HUES48 (cell line): ENCODE data around the gene SLIT1.

Experiments used
- H3K27ac ChIP-seq: one replicate; pipeline ENCODE4 v1.7.0; 2013; ENCODE audit warnings: low read depth, low read length, inconsistent platforms
- H3K27me3 ChIP-seq: 2 replicates; pipeline ENCODE4 v1.6.1; 2013; ENCODE audit warnings: mild to moderate bottlenecking, low read length; ENCODE audit not compliant: control insufficient read depth, insufficient read depth
- H3K36me3 ChIP-seq: 2 replicates; pipeline ENCODE4 v1.6.1; 2013; ENCODE audit warnings: low read length; ENCODE audit not compliant: control insufficient read depth, insufficient read depth
- H3K4me1 ChIP-seq: 2 replicates; pipeline ENCODE4 v1.6.1; 2013; ENCODE audit warnings: mild to moderate bottlenecking, low read length; ENCODE audit not compliant: control insufficient read depth, insufficient read depth
- H3K4me3 ChIP-seq: 2 replicates; pipeline ENCODE4 v1.5.1; 2013; ENCODE audit warnings: mild to moderate bottlenecking, low read depth, low read length
- H3K9ac ChIP-seq: 2 replicates; pipeline ENCODE4 v1.6.1; 2013; ENCODE audit warnings: mild to moderate bottlenecking, low read depth, low read length, moderate library complexity
- H3K9me3 ChIP-seq: 2 replicates; pipeline ENCODE4 v1.6.1; 2013; ENCODE audit warnings: low read length; ENCODE audit not compliant: control insufficient read depth, insufficient read depth

SLIT1 gene

DNA sequence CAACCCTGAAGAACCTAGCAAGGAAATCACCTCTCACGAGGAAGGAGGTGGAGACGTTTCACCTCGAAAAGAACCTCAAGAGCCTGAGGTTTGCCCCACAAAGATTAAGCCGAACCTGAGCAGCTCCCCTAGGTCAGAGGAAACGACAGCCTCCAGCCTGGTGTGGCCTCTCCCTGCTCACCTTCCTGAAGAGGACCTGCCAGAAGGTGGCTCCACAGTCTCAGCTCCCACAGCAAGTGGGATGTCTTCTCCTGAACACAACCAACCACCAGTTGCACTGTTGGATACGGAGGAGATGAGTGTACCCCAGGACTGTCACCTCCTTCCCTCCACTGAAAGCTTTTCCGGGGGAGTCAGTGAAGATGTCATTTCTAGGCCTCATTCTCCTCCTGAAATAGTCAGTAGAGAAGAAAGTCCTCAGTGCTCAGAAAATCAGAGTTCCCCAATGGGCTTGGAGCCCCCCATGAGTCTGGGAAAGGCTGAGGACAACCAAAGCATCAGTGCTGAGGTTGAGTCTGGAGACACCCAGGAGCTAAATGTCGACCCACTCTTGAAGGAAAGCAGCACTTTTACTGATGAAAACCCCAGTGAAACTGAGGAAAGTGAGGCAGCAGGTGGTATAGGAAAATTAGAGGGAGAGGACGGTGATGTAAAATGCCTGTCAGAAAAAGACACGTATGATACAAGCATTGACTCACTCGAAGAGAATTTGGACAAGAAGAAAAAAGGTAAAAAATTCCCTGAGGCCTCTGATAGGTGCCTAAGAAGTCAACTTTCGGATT, 203.4 kb downstream of the SLIT1 start:
- Histone ChIP-seq H3K36me3 (peaks cover 18% of the 10 kb centered on the region), H3K27me3 (no peaks in the 10 kb centered on the region), H3K27ac (no peak overlapping the region), H3K4me1 (peaks cover 20% of the 10 kb centered on the region), H3K9me3 (no peaks in the 10 kb centered on the region), H3K4me3 (no peak overlapping the region), H3K9ac (no peak overlapping the region)

DNA sequence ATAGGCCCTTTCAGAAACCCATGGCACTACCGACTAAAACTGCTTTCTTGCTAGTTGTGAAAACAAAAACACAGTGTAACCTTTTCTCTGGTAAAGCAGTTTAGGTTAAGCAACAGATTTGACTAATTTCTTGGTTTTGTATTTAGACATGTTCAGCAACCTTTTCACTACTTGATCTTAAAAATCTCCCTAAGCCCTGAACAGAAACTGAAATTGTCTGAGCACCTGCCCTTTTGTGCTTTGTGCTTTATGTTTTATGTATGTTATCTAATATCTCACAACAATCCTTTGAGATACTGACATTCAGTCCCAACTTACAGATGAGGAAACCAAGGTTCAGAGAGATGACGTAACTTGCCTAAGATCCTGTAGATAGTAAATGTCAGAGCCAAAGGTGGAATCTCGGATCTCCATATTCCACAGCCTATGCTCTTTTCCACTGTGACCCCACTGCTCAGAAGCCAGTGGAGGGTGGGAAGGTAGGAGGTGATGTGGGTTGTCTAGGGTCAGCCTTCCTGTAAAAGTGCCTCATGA, 207.1 kb downstream of the SLIT1 start:
- no peak overlapping the region for H3K9ac ChIP-seq
- H3K4me1 ChIP-seq, result peaks cover under 1% of the 10 kb centered on the region; the same call in 1 of the 2 replicates
- H3K36me3 ChIP-seq, result peaks cover 18% of the 10 kb centered on the region
- no peaks in the 10 kb centered on the region for H3K27me3 ChIP-seq
- no peak overlapping the region for H3K27ac ChIP-seq
- no peak overlapping the region for H3K4me3 ChIP-seq
- H3K9me3 ChIP-seq, result no peaks in the 10 kb centered on the region

DNA sequence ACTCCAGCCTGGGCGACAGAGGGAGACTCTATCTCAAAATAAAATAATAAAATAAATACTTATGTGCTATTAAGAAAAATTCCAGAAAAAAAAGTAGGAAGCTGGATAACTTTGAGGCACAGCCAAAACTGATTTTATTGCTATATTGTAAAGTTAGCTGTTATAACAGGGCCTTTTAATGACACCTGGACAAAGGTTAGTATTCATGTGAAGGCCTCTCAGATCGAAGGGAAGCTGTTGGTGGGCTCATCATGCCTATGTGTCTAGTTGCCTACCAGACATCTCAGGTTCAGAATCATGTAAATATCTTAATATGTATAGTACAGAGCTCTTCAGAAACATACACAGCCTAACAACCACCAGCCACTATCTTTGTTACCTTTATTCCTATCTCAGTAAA, 210.6 kb downstream of the SLIT1 start:
- no peak overlapping the region for H3K27ac ChIP-seq
- no peaks in the 10 kb centered on the region for H3K9me3 ChIP-seq
- no peaks in the 10 kb centered on the region for H3K27me3 ChIP-seq
- H3K4me3 ChIP-seq, result no peak overlapping the region
- no peak overlapping the region for H3K9ac ChIP-seq
- H3K36me3 ChIP-seq, result no peaks in the 10 kb centered on the region
- no peaks in the 10 kb centered on the region for H3K4me1 ChIP-seq

DNA sequence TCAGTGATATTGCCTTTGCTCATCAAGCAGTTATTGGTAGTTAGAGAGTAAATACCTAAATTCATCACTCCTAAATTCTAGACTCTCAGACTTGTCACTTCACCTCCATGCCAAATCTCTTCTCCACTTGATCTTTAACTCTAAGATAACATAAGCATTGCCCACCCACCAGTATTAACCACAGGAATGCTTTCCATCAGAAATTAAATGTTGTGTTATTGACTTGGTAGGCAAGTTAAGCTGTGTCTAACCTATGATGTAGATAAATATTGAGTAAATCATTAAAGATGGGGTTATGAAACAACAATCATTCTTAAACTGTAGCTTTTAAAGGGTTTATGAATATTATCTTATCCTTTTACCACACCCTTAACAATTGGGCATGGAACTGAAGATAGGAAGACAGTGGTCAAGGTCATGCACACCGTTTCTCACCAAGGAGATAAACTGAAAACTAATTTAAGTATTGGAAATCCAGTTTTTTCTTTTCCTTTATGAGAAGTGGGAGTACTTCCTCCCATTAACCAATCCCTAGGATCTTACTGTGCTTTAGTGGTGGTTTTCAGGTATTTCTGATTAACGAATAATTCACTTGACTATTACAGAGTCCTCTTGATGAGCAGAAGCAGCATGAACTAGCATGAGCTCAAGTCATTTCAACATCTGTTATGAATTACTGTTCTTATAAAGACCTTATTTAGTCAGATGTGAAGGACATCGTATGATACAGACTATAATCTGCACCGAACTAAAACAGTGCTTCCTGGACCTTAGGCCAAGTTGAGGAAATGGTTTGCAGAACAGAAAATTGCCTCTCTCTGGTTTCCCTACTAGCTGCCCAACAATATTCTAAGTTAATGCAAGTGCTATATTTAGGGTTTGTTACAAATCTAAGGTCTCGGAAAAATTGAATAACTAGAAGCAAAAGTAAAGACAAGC, 211.7 kb downstream of the SLIT1 start:
- H3K36me3 ChIP-seq, result no peaks in the 10 kb centered on the region
- H3K9me3 ChIP-seq, result no peaks in the 10 kb centered on the region
- H3K4me3 ChIP-seq, result no peak overlapping the region
- H3K27me3 ChIP-seq, result no peaks in the 10 kb centered on the region
- H3K9ac ChIP-seq, result no peak overlapping the region
- H3K27ac ChIP-seq, result no peak overlapping the region
- H3K4me1 ChIP-seq, result no peaks in the 10 kb centered on the region

DNA sequence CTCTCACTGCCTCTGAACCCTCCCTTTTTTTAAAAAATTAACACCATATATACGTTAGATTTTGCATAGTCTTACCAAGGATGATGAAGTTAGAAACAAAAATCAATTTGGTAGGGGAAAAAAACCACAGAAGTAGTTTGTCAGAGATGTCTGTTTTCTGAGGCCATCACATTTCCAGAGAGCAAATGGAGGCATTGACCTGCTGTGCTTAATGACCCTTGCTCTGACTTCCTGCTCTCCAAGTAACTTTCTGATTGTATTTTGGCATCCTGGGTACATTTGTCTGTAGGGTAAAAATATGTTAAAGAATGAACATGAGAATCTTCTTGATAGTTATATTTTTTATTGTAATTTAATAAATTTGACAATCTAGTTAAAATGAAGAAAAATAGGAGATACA, 213.5 kb downstream of the SLIT1 start:
- Histone ChIP-seq H3K4me3 (no peak overlapping the region), H3K9me3 (no peaks in the 10 kb centered on the region), H3K27me3 (no peaks in the 10 kb centered on the region), H3K9ac (no peak overlapping the region), H3K27ac (no peak overlapping the region), H3K36me3 (no peaks in the 10 kb centered on the region), H3K4me1 (no peaks in the 10 kb centered on the region)

DNA sequence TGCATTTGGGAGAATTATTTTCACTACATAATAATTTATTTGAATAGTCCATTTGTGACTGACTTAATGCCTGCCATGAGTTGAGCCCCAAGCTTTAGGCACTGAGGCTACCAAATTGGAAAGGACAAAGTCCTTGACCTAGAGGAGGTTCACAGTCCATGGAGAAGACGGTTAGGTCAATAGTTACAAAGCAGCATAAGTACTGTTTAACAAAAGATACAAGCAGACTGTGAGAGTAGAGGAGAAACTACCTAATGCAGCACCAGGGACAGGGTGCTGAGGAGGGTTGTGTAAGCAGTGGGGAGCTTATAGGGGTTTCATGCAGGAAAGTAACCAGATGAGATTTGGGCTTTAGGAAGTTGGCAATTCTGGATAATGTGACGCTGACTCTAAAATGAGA, 214.4 kb downstream of the SLIT1 start:
- no peaks in the 10 kb centered on the region for H3K36me3 ChIP-seq
- H3K27ac ChIP-seq, result no peak overlapping the region
- no peak overlapping the region for H3K4me3 ChIP-seq
- H3K4me1 ChIP-seq, result no peaks in the 10 kb centered on the region
- no peak overlapping the region for H3K9ac ChIP-seq
- H3K27me3 ChIP-seq, result no peaks in the 10 kb centered on the region
- no peaks in the 10 kb centered on the region for H3K9me3 ChIP-seq

DNA sequence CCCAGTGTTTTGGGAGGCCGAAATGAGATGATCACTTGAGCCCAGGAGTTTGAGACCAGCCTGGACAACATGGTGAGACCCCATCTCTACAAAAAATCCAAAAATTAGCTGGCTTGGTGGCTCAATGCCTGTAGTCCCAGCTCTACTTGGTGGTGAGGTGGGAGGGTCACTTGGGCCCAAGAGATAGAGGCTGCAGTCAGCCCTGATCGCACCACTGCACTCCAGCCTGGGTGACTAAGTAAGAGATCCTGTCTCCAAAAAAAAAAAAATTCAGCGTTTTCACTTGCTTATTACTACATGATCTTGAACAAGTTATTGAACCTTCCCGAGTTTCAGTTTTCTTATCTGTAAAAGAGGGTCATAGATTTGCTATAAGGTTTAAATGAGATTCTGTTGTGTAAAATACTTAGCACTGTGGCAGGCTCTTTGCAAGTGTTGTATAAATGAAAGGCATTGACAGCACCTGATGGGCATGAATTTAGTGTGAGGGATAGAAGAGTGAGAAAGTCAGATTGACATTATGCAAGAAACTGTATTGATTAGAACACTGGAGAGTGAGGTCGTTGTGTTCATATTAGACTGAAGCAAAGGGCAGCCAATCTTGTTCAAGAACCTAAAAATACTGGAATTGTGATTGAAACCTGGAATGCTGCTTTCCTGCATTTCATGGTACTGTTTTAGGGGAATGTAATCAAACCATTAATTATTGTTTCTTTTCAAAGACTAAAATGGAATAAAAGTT, 216.9 kb downstream of the SLIT1 start:
- Histone ChIP-seq H3K4me3 (no peak overlapping the region), H3K9ac (no peak overlapping the region), H3K36me3 (no peaks in the 10 kb centered on the region), H3K4me1 (no peaks in the 10 kb centered on the region), H3K9me3 (no peaks in the 10 kb centered on the region), H3K27ac (no peak overlapping the region), H3K27me3 (no peaks in the 10 kb centered on the region)

DNA sequence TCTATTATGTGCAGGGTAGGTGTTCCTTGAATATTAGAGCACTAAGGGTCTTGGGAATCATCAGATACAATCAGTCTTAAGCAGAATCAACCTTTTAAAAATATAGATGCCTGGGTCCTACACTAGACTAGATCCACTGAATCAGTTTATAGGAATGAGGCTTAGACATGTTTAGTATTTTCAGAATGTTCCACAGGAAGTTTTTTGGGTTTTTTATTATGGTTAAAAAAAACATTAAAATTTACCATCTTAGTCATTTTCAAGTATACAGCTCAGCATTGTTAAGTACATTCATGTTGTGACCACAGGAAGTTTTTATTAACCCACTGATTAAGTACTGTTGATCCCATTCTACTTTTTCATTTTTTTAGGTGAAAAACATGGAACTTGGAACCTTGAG, 217.9 kb downstream of the SLIT1 start:
- Histone ChIP-seq H3K36me3 (no peaks in the 10 kb centered on the region), H3K9me3 (no peaks in the 10 kb centered on the region), H3K9ac (no peak overlapping the region), H3K27me3 (no peaks in the 10 kb centered on the region), H3K4me1 (no peaks in the 10 kb centered on the region), H3K27ac (no peak overlapping the region), H3K4me3 (no peak overlapping the region)

DNA sequence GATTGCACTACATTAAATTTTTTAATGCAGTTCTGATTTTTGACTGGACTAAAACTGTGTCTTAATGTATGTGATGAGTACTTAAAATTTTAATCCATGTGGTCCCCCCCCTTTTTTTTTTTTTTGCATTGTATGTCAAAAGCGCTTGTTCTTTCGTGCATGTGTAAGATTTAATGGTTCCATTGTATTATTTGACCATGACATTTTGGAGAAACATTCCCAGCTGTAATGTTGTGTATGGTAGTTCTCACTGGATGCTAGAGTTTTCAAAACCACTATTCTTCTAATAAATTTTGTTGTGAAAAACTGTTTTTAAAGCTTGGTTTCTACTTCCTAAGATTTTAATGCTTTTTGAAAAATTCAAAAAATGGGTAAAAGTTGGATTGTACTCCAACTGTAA, 221.6 kb downstream of the SLIT1 start:
- Histone ChIP-seq H3K4me3 (no peak overlapping the region), H3K36me3 (no peaks in the 10 kb centered on the region), H3K4me1 (no peaks in the 10 kb centered on the region), H3K27me3 (no peaks in the 10 kb centered on the region), H3K9ac (no peak overlapping the region), H3K27ac (no peak overlapping the region), H3K9me3 (no peaks in the 10 kb centered on the region)

DNA sequence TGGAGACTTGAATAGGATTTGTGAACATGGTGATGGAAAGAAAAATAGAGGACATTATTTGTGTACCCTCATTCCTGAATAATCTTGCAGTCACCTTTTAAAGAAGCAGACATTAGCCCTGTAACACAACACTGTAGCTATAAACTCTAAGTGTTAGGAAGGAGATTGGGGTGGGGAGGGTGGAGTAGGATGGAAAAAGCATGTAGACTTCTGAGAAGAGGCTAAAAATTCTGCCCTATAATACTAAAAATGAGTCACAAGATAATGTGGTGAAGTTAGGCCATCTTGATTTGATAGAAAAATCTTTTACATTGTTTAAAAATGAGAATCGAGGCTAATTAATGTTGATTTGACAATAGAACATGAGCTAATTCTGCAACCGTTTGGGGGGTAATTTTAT, 224.9 kb downstream of the SLIT1 start:
- Histone ChIP-seq H3K9me3 (no peaks in the 10 kb centered on the region), H3K27me3 (no peaks in the 10 kb centered on the region)

More for the DNA sequence above, 224.9 kb downstream of the SLIT1 start:
- H3K27ac ChIP-seq, result no peak overlapping the region
- H3K4me3 ChIP-seq, result no peak overlapping the region
- no peak overlapping the region for H3K9ac ChIP-seq
- no peaks in the 10 kb centered on the region for H3K4me1 ChIP-seq
- H3K36me3 ChIP-seq, result peaks cover 21% of the 10 kb centered on the region
